HEK293T (cell line): ENCODE results near the gene AP2S1.

Experiments used
- CTCF ChIA-PET: fragments of 350-600 bp; formaldehyde crosslinking; extraction: SDS; loops from one replicate; lab custom pipeline; 2021; ENCODE audit warnings: antibody characterized with exemption, inconsistent platforms; lab: Yijun Ruan, JAX
- POLR2A ChIA-PET: fragments of 350-600 bp; formaldehyde crosslinking; extraction: SDS; loops from one replicate; lab custom pipeline; 2020; ENCODE audit warnings: antibody characterized with exemption, inconsistent platforms; lab: Yijun Ruan, JAX
- DNase-seq: peaks from one replicate; pipeline ENCODE4 v3.0.0; 2012; ENCODE audit warnings: mixed read lengths; ENCODE audit errors: extremely low spot score
- ARNT ChIP-seq: fragments of 450-650 bp; IDR thresholded peaks from 2 replicates; pipeline ENCODE4 v1.6.1; 2017; ENCODE audit warnings: mild to moderate bottlenecking
- BHLHE40 ChIP-seq: fragments of 450-650 bp; IDR thresholded peaks from 2 replicates; pipeline ENCODE4 v1.6.1; 2016; ENCODE audit warnings: mild to moderate bottlenecking, moderate library complexity, borderline replicate concordance
- CTBP1 ChIP-seq: fragments of 450-650 bp; IDR thresholded peaks from 2 replicates; pipeline ENCODE4 v1.6.1; 2016; ENCODE audit warnings: borderline replicate concordance
- ELF4 ChIP-seq: fragments of 450-650 bp; IDR thresholded peaks from 2 replicates; pipeline ENCODE4 v1.6.1; 2017; ENCODE audit warnings: antibody characterized with exemption
- FOXA1 ChIP-seq: fragments of 450-650 bp; IDR thresholded peaks from 2 replicates; pipeline ENCODE4 v1.6.1; 2016; ENCODE audit warnings: mild to moderate bottlenecking
- FOXK2 ChIP-seq: fragments of 450-650 bp; IDR thresholded peaks from 2 replicates; pipeline ENCODE4 v1.6.1; 2016; ENCODE audit warnings: mild to moderate bottlenecking
- FOXM1 ChIP-seq: fragments of 450-650 bp; IDR thresholded peaks from 2 replicates; pipeline ENCODE4 v1.6.1; 2017; ENCODE audit warnings: mild to moderate bottlenecking, borderline replicate concordance
- HDGF ChIP-seq: fragments of 450-650 bp; IDR thresholded peaks from 2 replicates; pipeline ENCODE4 v1.6.1; 2017; ENCODE audit warnings: antibody characterized with exemption, borderline replicate concordance
- L3MBTL2 ChIP-seq: fragments of 450-650 bp; conservative IDR thresholded peaks from 2 replicates; pipeline ENCODE4 v1.6.1; 2016; ENCODE audit warnings: mild to moderate bottlenecking
- LEF1 ChIP-seq: fragments of 450-650 bp; IDR thresholded peaks from 2 replicates; pipeline ENCODE4 v1.6.1; 2017; ENCODE audit warnings: mild to moderate bottlenecking, borderline replicate concordance
- NFRKB ChIP-seq: fragments of 450-650 bp; IDR thresholded peaks from 2 replicates; pipeline ENCODE4 v1.6.1; 2016; ENCODE audit warnings: mild to moderate bottlenecking, moderate library complexity
- PKNOX1 ChIP-seq: fragments of 450-650 bp; IDR thresholded peaks from 2 replicates; pipeline ENCODE4 v1.6.1; 2016
- SP1 ChIP-seq: fragments of 450-650 bp; IDR thresholded peaks from 2 replicates; pipeline ENCODE4 v1.6.1; 2017
- SUZ12 ChIP-seq: fragments of 450-650 bp; IDR thresholded peaks from 2 replicates; pipeline ENCODE4 v1.6.1; 2016; ENCODE audit warnings: mild to moderate bottlenecking
- TARDBP ChIP-seq: fragments of 450-650 bp; IDR thresholded peaks from 2 replicates; pipeline ENCODE4 v1.6.1; 2016
- ZNF384 ChIP-seq: fragments of 450-650 bp; IDR thresholded peaks from 2 replicates; pipeline ENCODE4 v1.6.1; 2016

AP2S1 gene

DNA sequence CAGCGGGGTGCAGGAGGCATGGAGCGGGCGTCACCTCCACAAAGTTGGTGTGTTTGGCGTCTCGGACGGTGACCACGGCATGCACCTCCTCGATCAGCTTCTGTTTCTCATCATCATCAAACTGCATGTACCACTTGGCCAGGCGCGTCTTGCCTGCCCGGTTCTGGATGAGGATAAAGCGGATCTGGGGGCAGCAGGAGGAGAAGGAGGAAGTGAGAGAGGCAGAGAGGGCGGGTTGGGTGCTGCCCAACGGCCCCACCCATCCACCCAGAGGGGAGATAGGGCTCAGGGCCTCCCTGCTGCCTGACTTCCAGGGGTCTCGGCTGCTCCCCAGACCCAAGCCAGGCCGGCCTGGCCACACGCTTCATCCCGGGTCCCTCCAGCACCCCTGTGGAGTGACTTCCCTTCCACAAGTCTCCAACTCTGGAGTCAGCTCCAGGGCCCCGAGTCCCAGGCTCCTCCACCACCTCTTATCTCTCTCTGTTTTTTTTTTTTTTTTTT, 4.6 kb downstream of the AP2S1 start:
- POLR2A ChIA-PET = interaction anchor here (0.7 kb wide), 1 partner anchor 58 kb away, joined by 3 read pairs; the partner anchor contains the start of gene SLC1A5
- CTCF ChIA-PET = interaction anchor here (0.6 kb wide), 1 partner anchor 130 kb away, joined by 5 read pairs; no protein-coding TSS in a partner anchor

GRCh38 chr19:46844067-46844489, 6.6 kb downstream of the AP2S1 start:
- ChIA-PET POLR2A (no interaction called here), CTCF (interaction anchor here (0.6 kb wide), 1 partner anchor 86 kb away, joined by 3 read pairs; no protein-coding TSS in a partner anchor)
- no peak for DNase-seq
- TF ChIP-seq CTBP1 (no peak), SUZ12 (no peak), ZNF384 (no peak), TARDBP (no peak), PKNOX1 (no peak), NFRKB (no peak), L3MBTL2 (no peak)

More for the DNA sequence above, 4.6 kb downstream of the AP2S1 start:
- DNase-seq = no peak
- TF ChIP-seq CTBP1 = no peak
- no peak for TF ChIP-seq FOXA1
- TF ChIP-seq BHLHE40 = no peak
- no peak for TF ChIP-seq SP1
- no peak for TF ChIP-seq TARDBP
- no peak for TF ChIP-seq LEF1
- TF ChIP-seq FOXK2 = no peak
- no peak for TF ChIP-seq FOXM1
- TF ChIP-seq ARNT = no peak
- TF ChIP-seq ELF4 = no peak
- no peak for TF ChIP-seq SUZ12
- no peak for TF ChIP-seq L3MBTL2
- TF ChIP-seq HDGF = no peak

DNA sequence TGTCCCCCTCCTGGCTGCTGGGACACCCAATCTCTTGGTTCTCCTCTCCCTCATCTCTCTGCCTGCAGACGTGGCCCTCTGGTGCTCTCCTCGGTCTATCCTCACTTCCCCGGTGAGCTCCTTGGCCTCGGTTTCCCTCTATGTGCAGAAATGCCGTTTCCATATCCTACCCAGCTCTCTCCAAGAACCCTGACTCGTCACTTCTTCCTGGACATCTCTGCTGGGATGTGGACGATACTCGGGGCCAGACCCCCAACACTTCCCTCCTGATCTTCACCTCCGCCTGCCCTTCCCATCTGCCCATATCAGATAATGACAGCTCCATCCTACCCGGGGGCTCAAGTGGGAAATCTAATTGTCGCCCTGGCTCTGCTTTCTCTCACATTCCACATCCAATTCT, 7.9 kb downstream of the AP2S1 start:
- ChIA-PET CTCF (interaction anchor here (1.1 kb wide), 1 partner anchor 76 kb away, joined by 3 read pairs; no protein-coding TSS in a partner anchor), POLR2A (interaction anchor here (4.8 kb wide), 1 partner anchor 58 kb away, joined by 20 read pairs; no protein-coding TSS in a partner anchor)
- TF ChIP-seq FOXK2 (no peak), ELF4 (no peak), NFRKB (no peak), TARDBP (no peak), PKNOX1 (no peak), BHLHE40 (no peak), SP1 (no peak), CTBP1 (no peak), HDGF (no peak), FOXA1 (no peak), L3MBTL2 (no peak), FOXM1 (no peak), LEF1 (no peak), ARNT (no peak), SUZ12 (no peak), ZNF384 (no peak)
- DNase-seq = no peak

DNA sequence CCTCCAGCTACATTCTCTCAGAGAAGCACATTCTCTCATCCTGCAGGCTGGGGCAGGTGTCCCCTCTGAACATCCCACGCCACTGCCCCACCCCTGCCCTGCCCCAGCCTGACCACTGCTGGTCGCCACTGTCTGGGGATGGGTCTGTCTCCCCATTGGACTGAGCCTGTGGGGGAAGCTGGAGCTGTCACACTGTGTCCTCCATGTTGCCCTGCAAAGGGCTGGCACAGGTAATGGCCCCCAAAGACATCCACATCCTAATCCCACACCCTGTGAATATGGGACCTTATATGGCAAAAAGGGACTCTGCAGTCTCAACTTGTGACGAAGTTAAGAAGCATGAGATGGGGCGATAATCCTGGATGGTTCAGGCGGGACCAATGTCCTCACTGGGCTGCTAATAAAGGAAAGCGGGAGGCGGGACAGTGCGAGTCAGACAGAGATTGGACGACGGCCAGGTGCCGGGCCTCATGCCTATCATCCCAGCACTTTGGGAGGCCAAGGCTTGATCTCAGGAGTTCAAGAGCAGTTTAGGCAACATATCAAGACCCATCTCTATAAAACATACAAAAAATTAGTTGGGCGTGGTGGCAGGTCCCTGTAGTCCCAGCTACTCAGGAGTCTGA, 9.1 kb downstream of the AP2S1 start:
- ChIA-PET POLR2A (interaction anchor here (1.2 to 4.8 kb wide), 3 partner anchors 54 to 87 kb away, joined by 3 to 20 read pairs (median 12); partner anchors contain the start of gene SLC1A5), CTCF (interaction anchor here (0.7 to 3.5 kb wide), 7 partner anchors 9 to 150 kb away, joined by 3 to 30 read pairs (median 6); partner anchors contain the start of gene AP2S1)
- DNase-seq = no peak
- TF ChIP-seq TARDBP (no peak), SP1 (no peak), NFRKB (no peak), ELF4 (no peak), FOXK2 (no peak), CTBP1 (no peak), HDGF (no peak), L3MBTL2 (no peak), SUZ12 (no peak)

- POLR2A ChIA-PET = interaction anchor here (1.0 to 4.8 kb wide), 3 partner anchors 53 to 87 kb away, joined by 3 to 20 read pairs (median 12); partner anchors contain the start of gene SLC1A5
- TF ChIP-seq FOXA1 (no peak), NFRKB (no peak), ZNF384 (peak; percentile 99)
- peak; percentile 69 for DNase-seq
- CTCF ChIA-PET = interaction anchor here (0.7 to 3.5 kb wide), 15 partner anchors 10 to 300 kb away, joined by 3 to 30 read pairs (median 4); partner anchors contain the start of gene AP2S1
These were observed 10.1 kb downstream of the AP2S1 start for GRCh38 chr19:46840498-46840942.

GRCh38 chr19:46839752-46840497, 10.7 kb downstream of the AP2S1 start:
- POLR2A ChIA-PET = interaction anchor here (1.0 to 4.8 kb wide), 3 partner anchors 52 to 86 kb away, joined by 3 to 20 read pairs (median 12); partner anchors contain the start of gene SLC1A5
- TF ChIP-seq TARDBP = no peak
- no peak for TF ChIP-seq ZNF384
- no peak for TF ChIP-seq FOXM1
- no peak for TF ChIP-seq SP1
- no peak for TF ChIP-seq SUZ12
- TF ChIP-seq HDGF = no peak
- TF ChIP-seq ELF4 = no peak
- no peak for TF ChIP-seq FOXK2
- CTCF ChIA-PET = interaction anchor here (0.7 to 3.5 kb wide), 14 partner anchors 10 to 173 kb away, joined by 3 to 30 read pairs (median 4); partner anchors contain the start of gene AP2S1
- no peak for DNase-seq
